Lower lobe of right lung (tissue), 2 donors: ENCODE measurements around the gene ELAVL3. TPM values are rescaled to one million over a fixed set of nuclear protein-coding genes. Genes with fewer than 3 reads are reported as not detected.

Experiments used
- ATAC-seq, 2 donors: fragments of 200-7000 bp; cut with Tn5 transposase; one replicate each; pipeline ENCODE4 v1.9.1; 2020 to 2022; ENCODE audit warnings: mild to moderate bottlenecking in 2 of 2, moderate library complexity in 2 of 2
- DNase-seq: peaks from one replicate; pipeline ENCODE4 v3.0.0-alpha.2; 2020
- H3K27ac ChIP-seq: fragments of 200-600 bp; one replicate; pipeline ENCODE4 v1.8.0; 2022
- H3K27me3 ChIP-seq: fragments of 200-600 bp; one replicate; pipeline ENCODE4 v1.8.0; 2022; ENCODE audit warnings: low read depth
- H3K36me3 ChIP-seq: fragments of 200-600 bp; one replicate; pipeline ENCODE4 v1.8.0; 2022; ENCODE audit warnings: mild to moderate bottlenecking
- H3K4me1 ChIP-seq: fragments of 200-600 bp; one replicate; pipeline ENCODE4 v1.8.0; 2022
- H3K4me3 ChIP-seq: fragments of 200-600 bp; one replicate; pipeline ENCODE4 v1.8.0; 2022; ENCODE audit warnings: mild to moderate bottlenecking
- H3K9me3 ChIP-seq: fragments of 200-600 bp; one replicate; pipeline ENCODE4 v1.8.0; 2022
- intact Hi-C: fragments of 100-400 bp; cut with DNase I; formaldehyde crosslinking; loops from one replicate; pipeline ENCODE4 v1.11.0; 2022
- total RNA-seq: library from RNA; stranded (reverse); fragmentation: NEBNext Ultra II Directional; extraction: Animal tissue kit (Norgen Biotek cat#: 25700); gene quantifications from one replicate; pipeline ENCODE4 v1.2.1, GENCODE V29; 2021
- TF ChIP-seq, protein P1 (sequence below): fragments of 200-600 bp; IDR thresholded peaks from one replicate; pipeline ENCODE4 v1.8.0; 2022; ENCODE audit warnings: antibody characterized with exemption, mild to moderate bottlenecking
- donor health status: DM: no; HTN: yes; CAD: no; lungs with severe emphysema.

ELAVL3 gene
- total RNA-seq, 1 donor from 2014 or later = not detected

GRCh38 chr19:11420429-11421370 is 60.1 kb downstream of the ELAVL3 start:
- Histone ChIP-seq H3K9me3 (no peaks in the 10 kb centered on the region), H3K27ac (peak overlapping the region; percentile 13), H3K4me1 (peaks cover 48% of the 10 kb centered on the region), H3K36me3 (no peaks in the 10 kb centered on the region), H3K27me3 (peaks cover 46% of the 10 kb centered on the region), H3K4me3 (peak overlapping the region; percentile 48)
- intact Hi-C loops = no loop called here
- TF ChIP-seq, protein P1, sequence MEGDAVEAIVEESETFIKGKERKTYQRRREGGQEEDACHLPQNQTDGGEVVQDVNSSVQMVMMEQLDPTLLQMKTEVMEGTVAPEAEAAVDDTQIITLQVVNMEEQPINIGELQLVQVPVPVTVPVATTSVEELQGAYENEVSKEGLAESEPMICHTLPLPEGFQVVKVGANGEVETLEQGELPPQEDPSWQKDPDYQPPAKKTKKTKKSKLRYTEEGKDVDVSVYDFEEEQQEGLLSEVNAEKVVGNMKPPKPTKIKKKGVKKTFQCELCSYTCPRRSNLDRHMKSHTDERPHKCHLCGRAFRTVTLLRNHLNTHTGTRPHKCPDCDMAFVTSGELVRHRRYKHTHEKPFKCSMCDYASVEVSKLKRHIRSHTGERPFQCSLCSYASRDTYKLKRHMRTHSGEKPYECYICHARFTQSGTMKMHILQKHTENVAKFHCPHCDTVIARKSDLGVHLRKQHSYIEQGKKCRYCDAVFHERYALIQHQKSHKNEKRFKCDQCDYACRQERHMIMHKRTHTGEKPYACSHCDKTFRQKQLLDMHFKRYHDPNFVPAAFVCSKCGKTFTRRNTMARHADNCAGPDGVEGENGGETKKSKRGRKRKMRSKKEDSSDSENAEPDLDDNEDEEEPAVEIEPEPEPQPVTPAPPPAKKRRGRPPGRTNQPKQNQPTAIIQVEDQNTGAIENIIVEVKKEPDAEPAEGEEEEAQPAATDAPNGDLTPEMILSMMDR = no peak
- DNase-seq (no peak), ATAC-seq (no peak)

- ATAC-seq (peak; percentile 65 to 80), DNase-seq (peak; percentile 67)
- Histone ChIP-seq H3K36me3 (no peaks in the 10 kb centered on the region), H3K27ac (peak within 1 kb of the TSS; percentile 76), H3K27me3 (peaks cover 42% of the 10 kb centered on the region), H3K9me3 (no peaks in the 10 kb centered on the region), H3K4me3 (peak within 1 kb of the TSS; percentile 69), H3K4me1 (peaks cover 48% of the 10 kb centered on the region)
- TF ChIP-seq, protein P1 = no peak
- intact Hi-C loops = no loop called here
Observed at GRCh38 chr19:11418549-11419506, 62.0 kb downstream of the ELAVL3 start, which contains the start of gene RGL3. Gene RGL3, minus strand, starts transcription at chr19:11419314. Its CDS starts 36 bp downstream, at chr19:11419278.

DNA sequence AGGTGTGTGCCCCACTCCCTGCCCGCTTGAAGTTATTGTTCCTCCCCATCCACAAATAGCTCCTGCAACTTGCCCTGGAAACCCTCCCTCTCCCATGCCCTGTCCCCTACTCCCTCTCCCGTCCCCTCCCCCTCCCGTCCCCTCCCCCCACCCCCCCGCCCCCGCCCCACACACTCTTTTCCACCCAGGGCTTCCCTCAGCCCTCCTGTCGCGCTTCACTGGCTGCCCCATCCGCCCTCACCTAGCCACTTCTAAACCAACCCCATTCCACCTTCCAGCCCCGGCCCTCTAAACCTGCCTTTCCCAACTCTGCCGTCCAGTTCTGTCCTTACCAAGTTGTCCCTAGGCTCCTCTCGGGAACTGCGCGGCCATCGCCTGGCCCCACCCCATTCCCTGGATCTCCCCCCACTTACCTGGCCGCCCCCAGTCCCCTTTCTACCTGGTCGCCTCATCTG is 62.7 kb downstream of the ELAVL3 start:
- TF ChIP-seq, protein P1 = no peak
- no peaks in the 10 kb centered on the region for H3K36me3 ChIP-seq
- no peaks in the 10 kb centered on the region for H3K9me3 ChIP-seq
- no peak for DNase-seq
- no peak overlapping the region for H3K27ac ChIP-seq
- peaks cover 36% of the 10 kb centered on the region for H3K27me3 ChIP-seq
- ATAC-seq = peak in 1 of 2 donors; percentile 1
- peaks cover 46% of the 10 kb centered on the region for H3K4me1 ChIP-seq
- peak overlapping the region; percentile 69 for H3K4me3 ChIP-seq
- intact Hi-C loops = no loop called here

GRCh38 chr19:11416346-11417052 is 64.3 kb downstream of the ELAVL3 start:
- H3K27ac ChIP-seq = no peak overlapping the region
- peaks cover 30% of the 10 kb centered on the region for H3K4me1 ChIP-seq
- H3K36me3 ChIP-seq = no peaks in the 10 kb centered on the region
- intact Hi-C loops = no loop called here
- no peak for DNase-seq
- TF ChIP-seq, protein P1 = no peak
- H3K4me3 ChIP-seq = no peak overlapping the region
- no peaks in the 10 kb centered on the region for H3K9me3 ChIP-seq
- peaks cover 28% of the 10 kb centered on the region for H3K27me3 ChIP-seq
- no peak for ATAC-seq

DNA sequence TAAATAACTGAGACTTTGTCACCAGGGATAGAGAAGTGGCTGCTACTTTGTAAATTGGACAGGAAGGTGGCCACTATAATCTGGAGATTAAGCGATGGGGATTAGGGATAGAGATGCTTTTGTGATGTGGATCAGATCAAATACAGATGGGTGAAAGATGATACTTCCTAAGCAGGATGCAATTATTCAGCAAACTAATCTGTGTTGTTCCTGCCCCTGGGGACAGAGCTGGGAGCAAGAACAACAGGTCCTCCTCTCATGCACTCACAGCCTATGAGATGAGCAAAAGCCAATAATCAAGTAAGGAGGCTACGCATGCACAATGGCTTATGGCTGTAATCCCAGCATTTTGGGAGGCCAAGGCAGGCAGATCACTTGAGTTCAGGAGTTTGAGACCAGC is 66.3 kb downstream of the ELAVL3 start:
- Histone ChIP-seq H3K4me3 (no peak overlapping the region), H3K36me3 (no peaks in the 10 kb centered on the region), H3K27ac (no peak overlapping the region), H3K4me1 (peaks cover 11% of the 10 kb centered on the region), H3K9me3 (no peaks in the 10 kb centered on the region), H3K27me3 (peaks cover 11% of the 10 kb centered on the region)
- intact Hi-C loops = no loop called here
- ATAC-seq (no peak), DNase-seq (no peak)
- TF ChIP-seq, protein P1 = no peak
